GM23338 (cell line): Measurements from ENCODE around the gene NHS. TPM values are rescaled to one million over a fixed set of nuclear protein-coding genes. Genes with fewer than 3 reads are reported as not detected.

ENCODE experiments used
- ATAC-seq: fragments of 200-7000 bp; cut with Tn5 transposase; 3 replicates; pipeline ENCODE4 v1.9.1; 2020
- DNase-seq: peaks from one replicate; pipeline ENCODE4 v3.0.0-alpha.2; 2015; ENCODE audit warnings: low spot score
- H2AFZ ChIP-seq: fragments of 200-600 bp; sonication (generic); 2 replicates; pipeline ENCODE4 v1.8.0; 2016; ENCODE audit warnings: antibody characterized with exemption, mild to moderate bottlenecking, moderate library complexity
- H3F3A ChIP-seq: fragments of 200-600 bp; sonication (generic); replicated peaks from 2 replicates; pipeline ENCODE4 v1.8.0; 2017; ENCODE audit warnings: antibody characterized with exemption, mixed run types, low read depth
- H3K27ac ChIP-seq: fragments of 200-600 bp; sonication (generic); 2 replicates; pipeline ENCODE4 v1.6.1; 2016; ENCODE audit warnings: low read depth
- H3K27me3 ChIP-seq: fragments of 200-600 bp; sonication (generic); 2 replicates; pipeline ENCODE4 v1.8.0; 2016; ENCODE audit warnings: mild to moderate bottlenecking, mixed run types, moderate library complexity; ENCODE audit not compliant: insufficient read depth
- H3K36me3 ChIP-seq: fragments of 200-600 bp; sonication (generic); 2 replicates; pipeline ENCODE4 v1.8.0; 2016; ENCODE audit warnings: mild to moderate bottlenecking; ENCODE audit not compliant: insufficient read depth
- H3K4me1 ChIP-seq: fragments of 200-600 bp; sonication (generic); 2 replicates; pipeline ENCODE4 v1.8.0; 2016; ENCODE audit warnings: mild to moderate bottlenecking, moderate library complexity; ENCODE audit not compliant: insufficient read depth
- H3K4me2 ChIP-seq: fragments of 200-600 bp; sonication (generic); 2 replicates; pipeline ENCODE4 v1.7.1; 2017; ENCODE audit warnings: mixed run types
- H3K4me3 ChIP-seq: fragments of 200-600 bp; sonication (generic); 2 replicates; pipeline ENCODE4 v1.6.1; 2016; ENCODE audit warnings: mixed run types
- H3K79me2 ChIP-seq: fragments of 200-600 bp; sonication (generic); replicated peaks from 2 replicates; pipeline ENCODE4 v1.8.0; 2017; ENCODE audit warnings: mild to moderate bottlenecking; ENCODE audit not compliant: insufficient read depth
- H3K9me2 ChIP-seq: fragments of 200-600 bp; sonication (generic); 2 replicates; pipeline ENCODE4 v1.8.0; 2017; ENCODE audit not compliant: insufficient read depth
- H4K20me1 ChIP-seq: fragments of 200-600 bp; sonication (generic); replicated peaks from 2 replicates; pipeline ENCODE4 v1.8.0; 2017; ENCODE audit warnings: mild to moderate bottlenecking; ENCODE audit not compliant: insufficient read depth
- H3K27ac Mint-ChIP-seq: 2 replicates; pipeline ENCODE4 v1.8.0; 2020; ENCODE audit warnings: inconsistent platforms, mild to moderate bottlenecking, moderate library complexity, mixed read lengths
- H3K27me3 Mint-ChIP-seq: 3 replicates; pipeline ENCODE4 v1.8.0; 2022; ENCODE audit warnings: low read depth, mild to moderate bottlenecking, moderate library complexity, mixed read lengths, inconsistent platforms; ENCODE audit not compliant: insufficient read depth, poor library complexity
- H3K36me3 Mint-ChIP-seq: 3 replicates; pipeline ENCODE4 v1.8.0; 2021; ENCODE audit warnings: low read depth, mild to moderate bottlenecking, inconsistent platforms, moderate library complexity, mixed read lengths
- H3K4me1 Mint-ChIP-seq: 3 replicates; pipeline ENCODE4 v1.8.0; 2020; ENCODE audit warnings: mild to moderate bottlenecking, inconsistent platforms, mixed read lengths
- H3K4me3 Mint-ChIP-seq: 3 replicates; pipeline ENCODE4 v1.8.0; 2021; ENCODE audit warnings: moderate library complexity, mild to moderate bottlenecking, inconsistent platforms, mixed read lengths
- H3K9me3 Mint-ChIP-seq: 3 replicates; pipeline ENCODE4 v1.8.0; 2020; ENCODE audit warnings: moderate library complexity, mild to moderate bottlenecking, inconsistent platforms, mixed read lengths
- CREB1 ChIP-seq: fragments of 250-450 bp; sonication (Bioruptor Pico); IDR thresholded peaks from 2 replicates; pipeline ENCODE4 v1.5.0; 2020; ENCODE audit warnings: low read depth, mild to moderate bottlenecking, moderate library complexity
- EZH2 ChIP-seq: fragments of 200-600 bp; sonication (generic); IDR thresholded peaks from one replicate; pipeline ENCODE4 v1.8.0; 2017; ENCODE audit warnings: antibody characterized with exemption, mild to moderate bottlenecking, low read depth; ENCODE audit not compliant: unreplicated experiment
- EZH2phosphoT487 ChIP-seq: fragments of 200-600 bp; sonication (generic); IDR thresholded peaks from one replicate; pipeline ENCODE4 v1.8.1; 2018; ENCODE audit warnings: antibody characterized with exemption; ENCODE audit not compliant: unreplicated experiment
- JUNB ChIP-seq: IDR thresholded peaks from one replicate; pipeline ENCODE4 v1.6.1; 2016; ENCODE audit warnings: antibody characterized with exemption; ENCODE audit not compliant: unreplicated experiment
- NANOG ChIP-seq: IDR thresholded peaks from 2 replicates; pipeline ENCODE4 v1.6.1; 2016; ENCODE audit warnings: antibody characterized with exemption, borderline replicate concordance
- POLR2AphosphoS5 ChIP-seq: IDR thresholded peaks from 2 replicates; pipeline ENCODE4 v1.6.1; 2016; ENCODE audit warnings: antibody characterized with exemption, low read depth
- STAT1 ChIP-seq: IDR thresholded peaks from one replicate; pipeline ENCODE4 v1.6.1; 2016; ENCODE audit warnings: antibody characterized with exemption; ENCODE audit not compliant: unreplicated experiment
- ZNF114 ChIP-seq: fragments of 250-450 bp; sonication (Bioruptor Pico); IDR thresholded peaks from 2 replicates; pipeline ENCODE4 v1.5.0; 2020; ENCODE audit warnings: mild to moderate bottlenecking, moderate library complexity
- ZNF331 ChIP-seq: fragments of 250-450 bp; sonication (Bioruptor Pico); IDR thresholded peaks from 2 replicates; pipeline ENCODE4 v1.5.0; 2020; ENCODE audit warnings: low read depth, mild to moderate bottlenecking, moderate library complexity
- polyA plus RNA-seq: library from polyadenylated mRNA; unstranded; fragments of >200 nt; fragmentation: Nextera tagmentation; extraction: Ambion mirVana; gene quantifications from 2 replicates; pipeline ENCODE4 v1.2.1, GENCODE V29; 2016
- total RNA-seq: library from RNA; depleted of rRNA; stranded (reverse); fragments of >200 nt; shearing (Covaris generic); gene quantifications from 2 replicates; pipeline ENCODE4 v1.2.3, GENCODE V29; 2014
- TF ChIP-seq, protein P1 (sequence below): IDR thresholded peaks from one replicate; pipeline ENCODE4 v1.6.1; 2018; ENCODE audit warnings: antibody characterized with exemption; ENCODE audit not compliant: unreplicated experiment
- TF ChIP-seq, protein P2 (sequence below): fragments of 250-450 bp; sonication (Bioruptor Pico); IDR thresholded peaks from 2 replicates; pipeline ENCODE4 v1.5.0; 2020; ENCODE audit warnings: mild to moderate bottlenecking, moderate library complexity
- TF ChIP-seq, protein P3 (sequence below): IDR thresholded peaks from 2 replicates; pipeline ENCODE4 v1.6.1; 2016; ENCODE audit warnings: antibody characterized with exemption
- TF ChIP-seq, protein P4 (sequence below), 2 experiments: fragments of 200-600 bp in 1 of 2; sonication (generic) in 1 of 2; conservative IDR thresholded peaks; 2 replicates each; pipeline versions ENCODE4 v1.5.1 to v1.6.1; 2016 to 2017; ENCODE audit warnings: antibody characterized with exemption in 2 of 2, low read depth in 2 of 2, mild to moderate bottlenecking in 2 of 2, moderate library complexity in 1 of 2

The NHS gene
- total and polyA plus RNA-seq, 2 experiments from 2014 or later = 1.8 to 8.2 TPM

DNA sequence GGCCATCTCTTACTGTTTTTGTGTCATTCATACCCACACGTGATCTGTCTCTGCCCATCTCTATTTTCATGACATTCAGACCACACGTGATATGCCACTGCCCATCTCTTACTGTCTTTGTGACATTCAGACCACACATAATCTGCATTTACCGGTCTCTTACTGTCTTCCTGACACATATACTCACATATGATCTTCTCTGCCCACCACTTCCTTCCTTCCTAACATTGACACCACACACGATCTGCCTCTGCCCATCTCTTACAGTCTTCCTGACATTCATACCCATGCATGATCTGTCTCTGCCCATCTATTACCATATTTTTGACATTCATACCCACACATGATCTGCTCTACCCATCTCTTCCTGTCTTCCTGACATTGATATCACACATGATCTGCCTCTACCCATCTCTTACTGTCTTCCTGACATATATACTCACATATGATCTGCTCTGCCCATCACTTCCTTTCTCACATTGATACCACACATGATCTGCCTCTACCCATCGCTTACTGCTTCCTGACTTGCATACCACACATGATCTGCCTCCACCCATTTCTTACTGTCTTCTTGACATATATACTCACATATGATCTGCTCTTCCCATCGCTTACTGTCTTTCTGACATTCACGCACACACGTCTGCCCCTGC lies 398.3 kb downstream of the NHS start:
- no peaks in the 10 kb centered on the region for H3K9me3 Mint-ChIP-seq
- Histone ChIP-seq H3K9me2 (no peaks in the 10 kb centered on the region), H3K27ac (no peak overlapping the region), H3K4me1 (no peaks in the 10 kb centered on the region), H3F3A (no peaks in the 10 kb centered on the region), H3K79me2 (no peaks in the 10 kb centered on the region), H3K27me3 (no peaks in the 10 kb centered on the region), H3K4me2 (no peak overlapping the region), H3K4me3 (no peak overlapping the region), H4K20me1 (no peaks in the 10 kb centered on the region), H2AFZ (no peak overlapping the region), H3K36me3 (no peaks in the 10 kb centered on the region)
- no peaks in the 10 kb centered on the region for H3K36me3 Mint-ChIP-seq
- TF ChIP-seq CREB1 (CRISPR knock-in tag) (no peak), JUNB (no peak), EZH2 (no peak), POLR2AphosphoS5 (no peak), STAT1 (no peak), EZH2phosphoT487 (no peak), NANOG (no peak), ZNF114 (no peak), ZNF331 (CRISPR knock-in tag) (no peak)
- TF ChIP-seq, protein P1, sequence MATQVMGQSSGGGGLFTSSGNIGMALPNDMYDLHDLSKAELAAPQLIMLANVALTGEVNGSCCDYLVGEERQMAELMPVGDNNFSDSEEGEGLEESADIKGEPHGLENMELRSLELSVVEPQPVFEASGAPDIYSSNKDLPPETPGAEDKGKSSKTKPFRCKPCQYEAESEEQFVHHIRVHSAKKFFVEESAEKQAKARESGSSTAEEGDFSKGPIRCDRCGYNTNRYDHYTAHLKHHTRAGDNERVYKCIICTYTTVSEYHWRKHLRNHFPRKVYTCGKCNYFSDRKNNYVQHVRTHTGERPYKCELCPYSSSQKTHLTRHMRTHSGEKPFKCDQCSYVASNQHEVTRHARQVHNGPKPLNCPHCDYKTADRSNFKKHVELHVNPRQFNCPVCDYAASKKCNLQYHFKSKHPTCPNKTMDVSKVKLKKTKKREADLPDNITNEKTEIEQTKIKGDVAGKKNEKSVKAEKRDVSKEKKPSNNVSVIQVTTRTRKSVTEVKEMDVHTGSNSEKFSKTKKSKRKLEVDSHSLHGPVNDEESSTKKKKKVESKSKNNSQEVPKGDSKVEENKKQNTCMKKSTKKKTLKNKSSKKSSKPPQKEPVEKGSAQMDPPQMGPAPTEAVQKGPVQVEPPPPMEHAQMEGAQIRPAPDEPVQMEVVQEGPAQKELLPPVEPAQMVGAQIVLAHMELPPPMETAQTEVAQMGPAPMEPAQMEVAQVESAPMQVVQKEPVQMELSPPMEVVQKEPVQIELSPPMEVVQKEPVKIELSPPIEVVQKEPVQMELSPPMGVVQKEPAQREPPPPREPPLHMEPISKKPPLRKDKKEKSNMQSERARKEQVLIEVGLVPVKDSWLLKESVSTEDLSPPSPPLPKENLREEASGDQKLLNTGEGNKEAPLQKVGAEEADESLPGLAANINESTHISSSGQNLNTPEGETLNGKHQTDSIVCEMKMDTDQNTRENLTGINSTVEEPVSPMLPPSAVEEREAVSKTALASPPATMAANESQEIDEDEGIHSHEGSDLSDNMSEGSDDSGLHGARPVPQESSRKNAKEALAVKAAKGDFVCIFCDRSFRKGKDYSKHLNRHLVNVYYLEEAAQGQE = no peak
- TF ChIP-seq, protein P2, sequence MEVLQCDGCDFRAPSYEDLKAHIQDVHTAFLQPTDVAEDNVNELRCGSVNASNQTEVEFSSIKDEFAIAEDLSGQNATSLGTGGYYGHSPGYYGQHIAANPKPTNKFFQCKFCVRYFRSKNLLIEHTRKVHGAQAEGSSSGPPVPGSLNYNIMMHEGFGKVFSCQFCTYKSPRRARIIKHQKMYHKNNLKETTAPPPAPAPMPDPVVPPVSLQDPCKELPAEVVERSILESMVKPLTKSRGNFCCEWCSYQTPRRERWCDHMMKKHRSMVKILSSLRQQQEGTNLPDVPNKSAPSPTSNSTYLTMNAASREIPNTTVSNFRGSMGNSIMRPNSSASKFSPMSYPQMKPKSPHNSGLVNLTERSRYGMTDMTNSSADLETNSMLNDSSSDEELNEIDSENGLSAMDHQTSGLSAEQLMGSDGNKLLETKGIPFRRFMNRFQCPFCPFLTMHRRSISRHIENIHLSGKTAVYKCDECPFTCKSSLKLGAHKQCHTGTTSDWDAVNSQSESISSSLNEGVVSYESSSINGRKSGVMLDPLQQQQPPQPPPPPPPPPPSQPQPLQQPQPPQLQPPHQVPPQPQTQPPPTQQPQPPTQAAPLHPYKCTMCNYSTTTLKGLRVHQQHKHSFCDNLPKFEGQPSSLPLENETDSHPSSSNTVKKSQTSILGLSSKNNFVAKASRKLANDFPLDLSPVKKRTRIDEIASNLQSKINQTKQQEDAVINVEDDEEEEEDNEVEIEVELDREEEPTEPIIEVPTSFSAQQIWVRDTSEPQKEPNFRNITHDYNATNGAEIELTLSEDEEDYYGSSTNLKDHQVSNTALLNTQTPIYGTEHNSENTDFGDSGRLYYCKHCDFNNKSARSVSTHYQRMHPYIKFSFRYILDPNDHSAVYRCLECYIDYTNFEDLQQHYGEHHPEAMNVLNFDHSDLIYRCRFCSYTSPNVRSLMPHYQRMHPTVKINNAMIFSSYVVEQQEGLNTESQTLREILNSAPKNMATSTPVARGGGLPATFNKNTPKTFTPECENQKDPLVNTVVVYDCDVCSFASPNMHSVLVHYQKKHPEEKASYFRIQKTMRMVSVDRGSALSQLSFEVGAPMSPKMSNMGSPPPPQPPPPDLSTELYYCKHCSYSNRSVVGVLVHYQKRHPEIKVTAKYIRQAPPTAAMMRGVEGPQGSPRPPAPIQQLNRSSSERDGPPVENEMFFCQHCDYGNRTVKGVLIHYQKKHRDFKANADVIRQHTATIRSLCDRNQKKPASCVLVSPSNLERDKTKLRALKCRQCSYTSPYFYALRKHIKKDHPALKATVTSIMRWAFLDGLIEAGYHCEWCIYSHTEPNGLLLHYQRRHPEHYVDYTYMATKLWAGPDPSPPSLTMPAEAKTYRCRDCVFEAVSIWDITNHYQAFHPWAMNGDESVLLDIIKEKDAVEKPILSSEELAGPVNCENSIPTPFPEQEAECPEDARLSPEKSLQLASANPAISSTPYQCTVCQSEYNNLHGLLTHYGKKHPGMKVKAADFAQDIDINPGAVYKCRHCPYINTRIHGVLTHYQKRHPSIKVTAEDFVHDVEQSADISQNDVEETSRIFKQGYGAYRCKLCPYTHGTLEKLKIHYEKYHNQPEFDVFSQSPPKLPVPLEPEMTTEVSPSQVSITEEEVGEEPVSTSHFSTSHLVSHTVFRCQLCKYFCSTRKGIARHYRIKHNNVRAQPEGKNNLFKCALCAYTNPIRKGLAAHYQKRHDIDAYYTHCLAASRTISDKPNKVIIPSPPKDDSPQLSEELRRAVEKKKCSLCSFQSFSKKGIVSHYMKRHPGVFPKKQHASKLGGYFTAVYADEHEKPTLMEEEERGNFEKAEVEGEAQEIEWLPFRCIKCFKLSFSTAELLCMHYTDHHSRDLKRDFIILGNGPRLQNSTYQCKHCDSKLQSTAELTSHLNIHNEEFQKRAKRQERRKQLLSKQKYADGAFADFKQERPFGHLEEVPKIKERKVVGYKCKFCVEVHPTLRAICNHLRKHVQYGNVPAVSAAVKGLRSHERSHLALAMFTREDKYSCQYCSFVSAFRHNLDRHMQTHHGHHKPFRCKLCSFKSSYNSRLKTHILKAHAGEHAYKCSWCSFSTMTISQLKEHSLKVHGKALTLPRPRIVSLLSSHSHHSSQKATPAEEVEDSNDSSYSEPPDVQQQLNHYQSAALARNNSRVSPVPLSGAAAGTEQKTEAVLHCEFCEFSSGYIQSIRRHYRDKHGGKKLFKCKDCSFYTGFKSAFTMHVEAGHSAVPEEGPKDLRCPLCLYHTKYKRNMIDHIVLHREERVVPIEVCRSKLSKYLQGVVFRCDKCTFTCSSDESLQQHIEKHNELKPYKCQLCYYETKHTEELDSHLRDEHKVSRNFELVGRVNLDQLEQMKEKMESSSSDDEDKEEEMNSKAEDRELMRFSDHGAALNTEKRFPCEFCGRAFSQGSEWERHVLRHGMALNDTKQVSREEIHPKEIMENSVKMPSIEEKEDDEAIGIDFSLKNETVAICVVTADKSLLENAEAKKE (CRISPR knock-in tag) = no peak
- TF ChIP-seq, protein P3, sequence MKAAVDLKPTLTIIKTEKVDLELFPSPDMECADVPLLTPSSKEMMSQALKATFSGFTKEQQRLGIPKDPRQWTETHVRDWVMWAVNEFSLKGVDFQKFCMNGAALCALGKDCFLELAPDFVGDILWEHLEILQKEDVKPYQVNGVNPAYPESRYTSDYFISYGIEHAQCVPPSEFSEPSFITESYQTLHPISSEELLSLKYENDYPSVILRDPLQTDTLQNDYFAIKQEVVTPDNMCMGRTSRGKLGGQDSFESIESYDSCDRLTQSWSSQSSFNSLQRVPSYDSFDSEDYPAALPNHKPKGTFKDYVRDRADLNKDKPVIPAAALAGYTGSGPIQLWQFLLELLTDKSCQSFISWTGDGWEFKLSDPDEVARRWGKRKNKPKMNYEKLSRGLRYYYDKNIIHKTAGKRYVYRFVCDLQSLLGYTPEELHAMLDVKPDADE = no peak
- TF ChIP-seq, protein P4, sequence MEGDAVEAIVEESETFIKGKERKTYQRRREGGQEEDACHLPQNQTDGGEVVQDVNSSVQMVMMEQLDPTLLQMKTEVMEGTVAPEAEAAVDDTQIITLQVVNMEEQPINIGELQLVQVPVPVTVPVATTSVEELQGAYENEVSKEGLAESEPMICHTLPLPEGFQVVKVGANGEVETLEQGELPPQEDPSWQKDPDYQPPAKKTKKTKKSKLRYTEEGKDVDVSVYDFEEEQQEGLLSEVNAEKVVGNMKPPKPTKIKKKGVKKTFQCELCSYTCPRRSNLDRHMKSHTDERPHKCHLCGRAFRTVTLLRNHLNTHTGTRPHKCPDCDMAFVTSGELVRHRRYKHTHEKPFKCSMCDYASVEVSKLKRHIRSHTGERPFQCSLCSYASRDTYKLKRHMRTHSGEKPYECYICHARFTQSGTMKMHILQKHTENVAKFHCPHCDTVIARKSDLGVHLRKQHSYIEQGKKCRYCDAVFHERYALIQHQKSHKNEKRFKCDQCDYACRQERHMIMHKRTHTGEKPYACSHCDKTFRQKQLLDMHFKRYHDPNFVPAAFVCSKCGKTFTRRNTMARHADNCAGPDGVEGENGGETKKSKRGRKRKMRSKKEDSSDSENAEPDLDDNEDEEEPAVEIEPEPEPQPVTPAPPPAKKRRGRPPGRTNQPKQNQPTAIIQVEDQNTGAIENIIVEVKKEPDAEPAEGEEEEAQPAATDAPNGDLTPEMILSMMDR (conservative IDR thresholded peaks at IDR 0.05; ENCODE audit: low read depth in 2 of 2) = no peak
- ATAC-seq (no peak), DNase-seq (no peak)
- H3K4me1 Mint-ChIP-seq = no peaks in the 10 kb centered on the region
- H3K27me3 Mint-ChIP-seq = no peaks in the 10 kb centered on the region
- H3K4me3 Mint-ChIP-seq = no peak overlapping the region
- H3K27ac Mint-ChIP-seq = no peak overlapping the region
